ENCODE measurements around the gene PROSER2. TPM values are rescaled to one million over a fixed set of nuclear protein-coding genes. Genes with fewer than 3 reads are reported as not detected.

The PROSER2 gene
- total and polyA plus RNA-seq, 2 of the 13 experiments (the other 11 are each of a cell fraction or from before 2014, with no cell fraction given) = 6.9 to 7.7 TPM

DNA sequence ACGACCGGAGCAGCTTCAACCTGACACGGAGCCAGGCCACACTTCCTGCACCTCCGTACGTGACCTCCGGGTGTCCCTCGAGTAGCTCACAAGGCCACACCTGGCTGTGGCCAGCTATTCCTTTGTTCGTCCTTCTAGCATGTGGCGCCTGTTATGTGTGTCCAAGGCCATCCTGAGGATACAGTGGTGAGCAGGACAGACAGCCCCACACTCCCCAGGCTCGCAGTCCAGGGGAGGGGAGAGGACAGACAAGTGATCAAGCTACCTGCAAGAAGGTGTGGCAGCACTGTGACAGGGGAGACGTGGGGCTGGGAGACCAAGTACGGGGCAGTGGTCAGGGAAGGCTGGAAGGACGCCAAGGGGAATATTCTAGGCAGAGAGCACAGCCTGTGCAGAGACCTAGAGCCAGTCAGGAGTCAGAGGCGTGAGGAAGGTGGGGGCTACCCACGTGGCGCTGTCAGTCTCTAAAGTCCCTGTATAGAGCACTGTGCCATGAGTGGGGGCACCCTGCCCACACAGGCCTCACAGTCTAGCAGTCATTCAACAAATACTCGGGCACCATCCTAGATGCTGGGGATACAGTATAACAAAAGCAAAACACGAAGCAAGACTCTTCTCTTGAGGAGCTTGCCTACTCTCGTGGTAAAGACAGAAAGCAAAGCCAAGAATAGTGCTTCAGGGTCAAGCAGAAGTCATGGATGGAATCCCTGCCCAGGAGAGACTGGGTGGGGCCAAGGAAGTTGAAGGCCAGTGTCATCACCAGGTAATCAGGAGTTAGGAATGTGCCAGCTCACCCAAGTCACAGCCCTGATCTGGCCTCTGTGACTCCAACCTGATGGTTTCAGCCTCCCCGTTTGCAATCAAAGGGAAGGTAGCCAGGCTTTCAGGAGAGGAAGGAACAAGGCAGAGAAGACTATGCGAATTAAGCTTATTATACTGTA, 58.6 kb downstream of the PROSER2 start (continued):
- TF ChIP-seq ZNF724P (CRISPR knock-in tag; IDR thresholded peaks at IDR 0.05; ENCODE audit: borderline replicate concordance) (no peak), BRCA1 (CRISPR knock-in tag; IDR thresholded peaks at IDR 0.05) (no peak), SKI (IDR thresholded peaks at IDR 0.05; ENCODE audit: partially characterized antibody) (no peak), PRDM10 (CRISPR knock-in tag; IDR thresholded peaks at IDR 0.05; ENCODE audit: low read depth) (no peak), SNAPC2 (CRISPR knock-in tag; IDR thresholded peaks at IDR 0.05) (no peak), ZNF598 (CRISPR knock-in tag; IDR thresholded peaks at IDR 0.05; ENCODE audit: borderline replicate concordance) (no peak; the same call in 1 of the 2 replicates), NFATC3 (CRISPR knock-in tag; IDR thresholded peaks at IDR 0.05) (no peak), JUN (CRISPR knock-in tag; IDR thresholded peaks at IDR 0.05) (no peak), ZNF703 (CRISPR knock-in tag; IDR thresholded peaks at IDR 0.05; ENCODE audit: borderline replicate concordance) (no peak), NCOA2 (CRISPR knock-in tag; IDR thresholded peaks at IDR 0.05) (peak; percentile 47), ZNF737 (CRISPR knock-in tag; IDR thresholded peaks at IDR 0.05; ENCODE audit: borderline replicate concordance) (no peak), KAT8 (CRISPR knock-in tag; IDR thresholded peaks at IDR 0.05) (no peak), ZNF343 (CRISPR knock-in tag; IDR thresholded peaks at IDR 0.05) (no peak), NFKBIZ (CRISPR knock-in tag; IDR thresholded peaks at IDR 0.05) (peak; percentile 47; the same call in 1 of the 2 replicates), NCOR1 (IDR thresholded peaks at IDR 0.05; ENCODE audit: borderline replicate concordance, low read length) (no peak), RXRB (CRISPR knock-in tag; IDR thresholded peaks at IDR 0.05; ENCODE audit: borderline replicate concordance) (peak; percentile 62), SPEN (CRISPR knock-in tag; IDR thresholded peaks at IDR 0.05; ENCODE audit: low read depth) (peak; percentile 63), HMG20A (CRISPR knock-in tag; IDR thresholded peaks at IDR 0.05; ENCODE audit: borderline replicate concordance) (peak; percentile 52; the same call in 1 of the 2 replicates), ZNF660 (CRISPR knock-in tag; IDR thresholded peaks at IDR 0.05; ENCODE audit: borderline replicate concordance, low read depth) (no peak), YEATS2 (CRISPR knock-in tag; IDR thresholded peaks at IDR 0.05; ENCODE audit: borderline replicate concordance) (peak; percentile 28; the same call in 1 of the 2 replicates), ZNF605 (CRISPR knock-in tag; IDR thresholded peaks at IDR 0.05) (peak; percentile 66), FLYWCH1 (CRISPR knock-in tag; IDR thresholded peaks at IDR 0.05) (no peak), ESRRA (CRISPR knock-in tag; IDR thresholded peaks at IDR 0.05; ENCODE audit: low read depth) (0 out of 2 replicates have a peak, but pooled peaks have one; percentile 53), ZNF562 (CRISPR knock-in tag; IDR thresholded peaks at IDR 0.05; ENCODE audit: borderline replicate concordance) (no peak), KLF11 (CRISPR knock-in tag; IDR thresholded peaks at IDR 0.05) (0 out of 2 replicates have a peak, but pooled peaks have one; percentile 34), ZNF138 (CRISPR knock-in tag; IDR thresholded peaks at IDR 0.05; ENCODE audit: low read depth) (no peak)
- TF ChIP-seq, protein P1, sequence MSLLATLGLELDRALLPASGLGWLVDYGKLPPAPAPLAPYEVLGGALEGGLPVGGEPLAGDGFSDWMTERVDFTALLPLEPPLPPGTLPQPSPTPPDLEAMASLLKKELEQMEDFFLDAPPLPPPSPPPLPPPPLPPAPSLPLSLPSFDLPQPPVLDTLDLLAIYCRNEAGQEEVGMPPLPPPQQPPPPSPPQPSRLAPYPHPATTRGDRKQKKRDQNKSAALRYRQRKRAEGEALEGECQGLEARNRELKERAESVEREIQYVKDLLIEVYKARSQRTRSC (CRISPR knock-in tag; IDR thresholded peaks at IDR 0.05; ENCODE audit: low read depth) = no peak

Measured in HepG2 (cell line).